Muscle of leg (tissue), 11 donors: ENCODE measurements around the gene SUSD4. TPM values are rescaled to one million over a fixed set of nuclear protein-coding genes. Genes with fewer than 3 reads are reported as not detected.
A peak's percentile ranks its signal among the peaks of the same experiment; 100 is the strongest.

Experiments
- DNase-seq: peaks from one replicate; pipeline ENCODE4 v3.0.0; 2013
- H3K27ac ChIP-seq: one replicate; pipeline ENCODE4 v1.5.1; 2013; ENCODE audit warnings: mild to moderate bottlenecking, low read length, control low read depth
- H3K27me3 ChIP-seq: one replicate; pipeline ENCODE4 v1.6.1; 2013; ENCODE audit warnings: low read length; ENCODE audit not compliant: control insufficient read depth, insufficient read depth
- H3K36me3 ChIP-seq: one replicate; pipeline ENCODE4 v1.6.1; 2013; ENCODE audit warnings: low read length; ENCODE audit not compliant: control insufficient read depth, insufficient read depth
- H3K4me1 ChIP-seq: one replicate; pipeline ENCODE4 v1.6.1; 2013; ENCODE audit warnings: low read length; ENCODE audit not compliant: control insufficient read depth, insufficient read depth
- H3K4me3 ChIP-seq: one replicate; pipeline ENCODE4 v1.5.1; 2013; ENCODE audit warnings: low read length, control low read depth
- H3K9me3 ChIP-seq: replicated peaks from 2 replicates; pipeline ENCODE4 v1.6.1; 2013; ENCODE audit warnings: low read depth, low read length; ENCODE audit not compliant: control insufficient read depth
- WGBS: methylation state at CpG from one replicate; pipeline ENCODE4 v1.1.5; 2013; ENCODE audit warnings: missing lambda C conversion rate; ENCODE audit not compliant: insufficient coverage; 5-methylcytosine and 5-hydroxymethylcytosine counted together
- polyA plus RNA-seq, 8 donors: library from polyadenylated mRNA; unstranded; fragments of 120-200 nt; gene quantifications; one replicate each; pipeline versions ENCODE4 v1.2.1 to v1.2.3, GENCODE V29; 2013; ENCODE audit warnings: inconsistent platforms in 1 of 8, low replicate concordance in 1 of 8; ENCODE audit not compliant: insufficient read length in 8 of 8, insufficient read depth in 1 of 8
- total RNA-seq: library from RNA; stranded (reverse); fragments of 120-200 nt; gene quantifications from one replicate; pipeline ENCODE4 v1.2.4, GENCODE V29; 2013

The SUSD4 gene
- total and polyA plus RNA-seq, 9 donors: 2.0 to 4.1 (median 2.8) TPM

GRCh38 chr1:223246476-223247112 is 117.4 kb downstream of the SUSD4 start:
- peaks cover 5% of the 10 kb centered on the region for H3K27me3 ChIP-seq
- WGBS: 46% methylated on average over 2 of the region's 5 CpGs
- H3K4me3 ChIP-seq: no peak overlapping the region
- H3K36me3 ChIP-seq: no peaks in the 10 kb centered on the region
- no peaks in the 10 kb centered on the region for H3K9me3 ChIP-seq
- no peak for DNase-seq
- no peak overlapping the region for H3K27ac ChIP-seq
- H3K4me1 ChIP-seq: no peaks in the 10 kb centered on the region

- Histone ChIP-seq H3K4me1 (no peaks in the 10 kb centered on the region), H3K4me3 (no peak overlapping the region), H3K9me3 (no peaks in the 10 kb centered on the region), H3K27me3 (peaks cover 5% of the 10 kb centered on the region), H3K27ac (no peak overlapping the region), H3K36me3 (no peaks in the 10 kb centered on the region)
- DNase-seq: no peak
- WGBS: 96% methylated on average over 7 of the region's 7 CpGs
These were observed 118.0 kb downstream of the SUSD4 start for GRCh38 chr1:223245983-223246382.

- Histone ChIP-seq H3K9me3 (no peaks in the 10 kb centered on the region), H3K36me3 (no peaks in the 10 kb centered on the region), H3K4me3 (no peak overlapping the region), H3K27me3 (peaks cover 5% of the 10 kb centered on the region), H3K27ac (no peak overlapping the region), H3K4me1 (no peaks in the 10 kb centered on the region)
- DNase-seq: no peak
- 77% methylated on average over 5 of the region's 5 CpGs for WGBS
These were observed 118.6 kb downstream of the SUSD4 start for GRCh38 chr1:223245411-223245810.

- Histone ChIP-seq H3K4me1 (no peaks in the 10 kb centered on the region), H3K27ac (no peak overlapping the region), H3K4me3 (no peak overlapping the region), H3K27me3 (peaks cover 5% of the 10 kb centered on the region), H3K9me3 (no peaks in the 10 kb centered on the region), H3K36me3 (no peaks in the 10 kb centered on the region)
- WGBS: 56% methylated on average over 1 of the region's 4 CpGs
- peak; percentile 40 for DNase-seq
These were observed 119.4 kb downstream of the SUSD4 start for GRCh38 chr1:223244366-223245103.

GRCh38 chr1:223243441-223244050 is 120.4 kb downstream of the SUSD4 start:
- H3K4me3 ChIP-seq: no peak overlapping the region
- H3K9me3 ChIP-seq: no peaks in the 10 kb centered on the region
- no peaks in the 10 kb centered on the region for H3K36me3 ChIP-seq
- no peak for DNase-seq
- no peaks in the 10 kb centered on the region for H3K4me1 ChIP-seq
- WGBS: 94% methylated on average over 3 of the region's 6 CpGs
- peaks cover 5% of the 10 kb centered on the region for H3K27me3 ChIP-seq
- no peak overlapping the region for H3K27ac ChIP-seq

GRCh38 chr1:223242971-223243370 is 121.0 kb downstream of the SUSD4 start:
- Histone ChIP-seq H3K27ac (no peak overlapping the region), H3K9me3 (no peaks in the 10 kb centered on the region), H3K4me3 (no peak overlapping the region), H3K4me1 (no peaks in the 10 kb centered on the region), H3K36me3 (no peaks in the 10 kb centered on the region), H3K27me3 (peaks cover 5% of the 10 kb centered on the region)
- no peak for DNase-seq
- 92% methylated on average over 6 of the region's 7 CpGs for WGBS

GRCh38 chr1:223242382-223242955 is 121.5 kb downstream of the SUSD4 start:
- no peaks in the 10 kb centered on the region for H3K4me1 ChIP-seq
- 100% methylated on average over 1 of the region's 6 CpGs for WGBS
- H3K36me3 ChIP-seq: no peaks in the 10 kb centered on the region
- H3K9me3 ChIP-seq: no peaks in the 10 kb centered on the region
- H3K27ac ChIP-seq: no peak overlapping the region
- H3K27me3 ChIP-seq: peaks cover 3% of the 10 kb centered on the region
- no peak overlapping the region for H3K4me3 ChIP-seq
- DNase-seq: no peak

- Histone ChIP-seq H3K36me3 (no peaks in the 10 kb centered on the region), H3K27ac (no peak overlapping the region), H3K27me3 (no peaks in the 10 kb centered on the region), H3K4me3 (no peak overlapping the region), H3K4me1 (no peaks in the 10 kb centered on the region), H3K9me3 (peaks cover 2% of the 10 kb centered on the region)
- WGBS: no CpG with 5 or more reads among the region's 2 CpGs
- no peak for DNase-seq
These were observed 123.9 kb downstream of the SUSD4 start for GRCh38 chr1:223240122-223240521.

GRCh38 chr1:223235091-223235490 is 128.9 kb downstream of the SUSD4 start:
- DNase-seq: no peak
- Histone ChIP-seq H3K36me3 (no peaks in the 10 kb centered on the region), H3K27ac (no peak overlapping the region), H3K4me3 (no peak overlapping the region), H3K9me3 (peaks cover 2% of the 10 kb centered on the region), H3K27me3 (no peaks in the 10 kb centered on the region), H3K4me1 (peaks cover 2% of the 10 kb centered on the region)
- WGBS: no CpG with 5 or more reads among the region's 3 CpGs

- no peak for DNase-seq
- Histone ChIP-seq H3K9me3 (peaks cover 2% of the 10 kb centered on the region), H3K4me1 (peaks cover 2% of the 10 kb centered on the region), H3K4me3 (no peak overlapping the region), H3K27me3 (no peaks in the 10 kb centered on the region), H3K36me3 (no peaks in the 10 kb centered on the region), H3K27ac (no peak overlapping the region)
- WGBS: 67% methylated on average over 1 of the region's 5 CpGs
These were observed 129.4 kb downstream of the SUSD4 start for GRCh38 chr1:223234534-223234933.
